ENCODE measurements around the gene PPP1R12B.
"Not testable (repeated sequence)": the region's sequence is repeated elsewhere in the genome, so short reads cannot be mapped to it uniquely, and the experiment has no call there.

The PPP1R12B gene

GRCh38 chr1:202547215-202547614, 198.7 kb downstream of the PPP1R12B start:
- ChIA-PET POLR2A (no interaction called here), CTCF (interaction anchor here (1.1 to 1.3 kb wide), 2 partner anchors 27 to 172 kb away, joined by 4 read pairs; no protein-coding TSS in a partner anchor)
- no peak for TF ChIP-seq CTCF (IDR thresholded peaks at IDR 0.05; ENCODE audit: control extremely low read depth, extremely low read depth, low read depth, missing control alignments)
- DNase-seq (ENCODE audit: extremely low spot score) = no peak

DNA sequence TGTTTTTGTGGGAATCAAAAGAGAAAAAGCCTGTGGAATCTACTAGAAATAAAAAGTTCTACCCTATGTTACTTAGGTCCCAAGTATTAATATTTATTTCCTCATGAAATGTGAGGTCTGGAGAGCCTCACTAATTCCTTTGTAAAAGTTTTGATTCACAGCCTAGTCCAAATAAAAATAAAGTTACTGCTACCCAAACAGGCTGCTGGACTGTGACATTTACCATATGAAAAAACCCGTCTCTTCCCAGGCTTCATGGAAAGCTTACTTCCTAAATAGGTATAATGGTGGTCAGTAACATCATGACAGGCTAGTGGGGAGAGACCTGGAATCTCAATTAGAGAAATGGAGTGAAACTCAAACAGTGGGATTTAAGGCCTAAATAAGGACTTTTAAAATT, 201.6 kb downstream of the PPP1R12B start:
- DNase-seq (ENCODE audit: extremely low spot score); POLR2A ChIA-PET: not testable (repeated sequence)
- CTCF ChIA-PET = interaction anchor here (1.3 kb wide), 1 partner anchor 49 kb away, joined by 4 read pairs; no protein-coding TSS in a partner anchor

- CTCF ChIA-PET = interaction anchor here (1.2 kb wide), 1 partner anchor 20 kb away, joined by 4 read pairs; no protein-coding TSS in a partner anchor
- TF ChIP-seq CTCF (IDR thresholded peaks at IDR 0.05; ENCODE audit: control extremely low read depth, extremely low read depth, low read depth, missing control alignments) = no peak
- POLR2A ChIA-PET = no interaction called here
- DNase-seq (ENCODE audit: extremely low spot score) = no peak
Measured at GRCh38 chr1:202551683-202552082, 203.2 kb downstream of the PPP1R12B start.

DNA sequence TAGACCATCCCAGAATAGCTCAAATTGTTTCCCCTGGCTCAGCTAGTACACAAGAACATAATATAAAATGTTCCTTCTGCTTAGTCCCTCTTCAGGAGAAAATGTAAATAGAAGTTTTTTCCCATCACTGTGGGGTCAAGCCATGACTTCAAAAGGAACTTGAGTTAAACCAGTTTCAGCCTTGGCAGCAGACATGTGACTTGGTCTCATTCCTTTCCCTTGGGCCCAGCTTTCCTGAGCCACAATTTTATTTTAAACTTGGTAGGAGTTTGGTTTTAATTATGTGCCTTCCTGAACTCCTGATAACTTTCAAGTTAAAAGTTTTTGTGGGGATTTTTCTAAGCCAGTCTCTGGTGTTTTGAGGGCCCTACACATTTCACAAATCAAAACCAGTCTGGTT, 204.1 kb downstream of the PPP1R12B start:
- CTCF ChIA-PET = interaction anchor here (1.2 to 2.0 kb wide), 2 partner anchors 20 to 89 kb away, joined by 3 to 9 read pairs; no protein-coding TSS in a partner anchor
- POLR2A ChIA-PET; DNase-seq (ENCODE audit: extremely low spot score): not testable (repeated sequence)

GRCh38 chr1:202553078-202553477, 204.6 kb downstream of the PPP1R12B start:
- DNase-seq (ENCODE audit: extremely low spot score); POLR2A ChIA-PET: not testable (repeated sequence)
- CTCF ChIA-PET = interaction anchor here (1.2 to 2.0 kb wide), 2 partner anchors 20 to 89 kb away, joined by 3 to 9 read pairs; no protein-coding TSS in a partner anchor

GRCh38 chr1:202553560-202554038, 205.1 kb downstream of the PPP1R12B start:
- no peak for TF ChIP-seq CTCF (IDR thresholded peaks at IDR 0.05; ENCODE audit: control extremely low read depth, extremely low read depth, low read depth, missing control alignments)

GRCh38 chr1:202554619-202555018, 206.1 kb downstream of the PPP1R12B start:
- CTCF ChIA-PET = interaction anchor here (1.5 to 2.0 kb wide), 3 partner anchors 11 to 41 kb away, joined by 3 to 9 read pairs (median 4); no protein-coding TSS in a partner anchor
- POLR2A ChIA-PET; DNase-seq (ENCODE audit: extremely low spot score): not testable (repeated sequence)

More at GRCh38 chr1:202553560-202554038, 205.1 kb downstream of the PPP1R12B start:
- POLR2A ChIA-PET = no interaction called here
- CTCF ChIA-PET = interaction anchor here (1.5 to 2.0 kb wide), 2 partner anchors 12 to 19 kb away, joined by 4 to 9 read pairs; no protein-coding TSS in a partner anchor
- DNase-seq (ENCODE audit: extremely low spot score) = no peak

DNA sequence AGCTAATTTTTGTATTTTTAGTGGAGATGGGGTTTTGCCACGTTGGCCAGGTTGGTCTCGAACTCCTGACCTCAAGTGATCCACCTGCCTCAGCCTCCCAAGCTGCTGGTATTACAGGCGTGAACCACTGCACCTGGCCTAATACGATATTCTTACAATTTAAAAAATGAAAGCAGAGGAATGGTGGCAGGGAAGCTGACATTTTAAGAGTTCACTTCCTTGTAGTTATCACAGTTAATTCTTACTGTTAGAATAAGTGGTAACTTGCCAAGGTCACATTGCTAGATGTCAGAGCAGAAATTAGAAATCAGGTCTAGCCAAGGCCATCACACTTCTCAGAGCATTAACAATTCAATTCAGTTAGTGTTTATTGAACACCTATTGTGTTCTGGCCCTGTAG, 207.5 kb downstream of the PPP1R12B start:
- CTCF ChIA-PET = interaction anchor here (0.6 kb wide), 1 partner anchor 8 kb away, joined by 3 read pairs; no protein-coding TSS in a partner anchor
- POLR2A ChIA-PET; DNase-seq (ENCODE audit: extremely low spot score): not testable (repeated sequence)

GRCh38 chr1:202557662-202558061, 209.2 kb downstream of the PPP1R12B start:
- CTCF ChIA-PET; POLR2A ChIA-PET; DNase-seq (ENCODE audit: extremely low spot score): not testable (repeated sequence)

GRCh38 chr1:202561240-202561639, 212.7 kb downstream of the PPP1R12B start:
- TF ChIP-seq CTCF (IDR thresholded peaks at IDR 0.05; ENCODE audit: control extremely low read depth, extremely low read depth, low read depth, missing control alignments) = no peak
- CTCF ChIA-PET = interaction anchor here (1.1 to 6.1 kb wide), 5 partner anchors 12 to 23 kb away, joined by 3 to 40 read pairs (median 5); no protein-coding TSS in a partner anchor
- DNase-seq (ENCODE audit: extremely low spot score) = no peak
- POLR2A ChIA-PET = no interaction called here
